ENCODE results near the gene P2RY2. TPM values are rescaled to one million over a fixed set of nuclear protein-coding genes. Genes with fewer than 3 reads are reported as not detected.

Gene P2RY2
- total and polyA plus RNA-seq, 12 donors, result 7.1 to 37.5 (median 11.1) TPM

DNA sequence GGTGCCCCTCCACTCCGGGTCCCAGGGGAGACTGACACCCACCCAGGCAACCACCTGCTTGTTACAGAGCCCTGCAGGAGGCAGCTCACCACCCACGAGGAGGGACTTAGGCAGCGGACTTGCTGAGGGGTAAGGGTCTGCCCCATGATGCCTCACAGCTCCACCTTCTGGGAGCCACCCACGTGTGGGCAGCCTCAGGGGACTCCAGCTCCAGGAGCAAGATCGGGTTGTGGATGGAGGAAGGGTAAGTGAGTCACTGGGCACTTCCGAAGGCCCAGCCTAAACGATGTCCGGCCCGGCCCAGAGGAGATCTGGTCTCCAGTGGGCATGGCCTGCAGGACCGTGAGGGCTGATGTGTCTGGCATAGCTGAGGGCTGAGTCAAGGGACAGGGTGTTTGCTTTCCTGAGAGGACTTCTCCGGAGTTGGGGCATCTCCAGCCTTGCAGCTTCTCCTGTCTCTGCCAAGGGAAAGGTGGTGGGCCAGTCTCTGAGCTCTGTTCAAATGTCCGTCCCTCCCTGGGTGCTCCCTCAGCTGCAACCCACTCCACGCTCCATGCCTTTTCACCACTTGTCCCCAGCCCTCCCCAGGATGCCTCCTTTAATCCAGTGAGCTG lies 32.3 kb upstream of the P2RY2 start:
- TF ChIP-seq, protein P1, sequence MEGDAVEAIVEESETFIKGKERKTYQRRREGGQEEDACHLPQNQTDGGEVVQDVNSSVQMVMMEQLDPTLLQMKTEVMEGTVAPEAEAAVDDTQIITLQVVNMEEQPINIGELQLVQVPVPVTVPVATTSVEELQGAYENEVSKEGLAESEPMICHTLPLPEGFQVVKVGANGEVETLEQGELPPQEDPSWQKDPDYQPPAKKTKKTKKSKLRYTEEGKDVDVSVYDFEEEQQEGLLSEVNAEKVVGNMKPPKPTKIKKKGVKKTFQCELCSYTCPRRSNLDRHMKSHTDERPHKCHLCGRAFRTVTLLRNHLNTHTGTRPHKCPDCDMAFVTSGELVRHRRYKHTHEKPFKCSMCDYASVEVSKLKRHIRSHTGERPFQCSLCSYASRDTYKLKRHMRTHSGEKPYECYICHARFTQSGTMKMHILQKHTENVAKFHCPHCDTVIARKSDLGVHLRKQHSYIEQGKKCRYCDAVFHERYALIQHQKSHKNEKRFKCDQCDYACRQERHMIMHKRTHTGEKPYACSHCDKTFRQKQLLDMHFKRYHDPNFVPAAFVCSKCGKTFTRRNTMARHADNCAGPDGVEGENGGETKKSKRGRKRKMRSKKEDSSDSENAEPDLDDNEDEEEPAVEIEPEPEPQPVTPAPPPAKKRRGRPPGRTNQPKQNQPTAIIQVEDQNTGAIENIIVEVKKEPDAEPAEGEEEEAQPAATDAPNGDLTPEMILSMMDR (IDR thresholded peaks at IDR 0.05), result no peak
- no peaks in the 10 kb centered on the region for H3K9me3 ChIP-seq
- DNase-seq (no peak), ATAC-seq (peak in 1 of 8 donors; percentile 22)
- 72 to 80% methylated on average over 13 of the region's 13 CpGs for WGBS, 2 donors
- peaks cover 10 to 53% (median 32%) of the 10 kb centered on the region in 9 donors for H3K4me1 ChIP-seq
- intact Hi-C loops (cut with DNase I), result loop anchor here (1.0 to 10.0 kb wide), 12 partner anchors 51 to 109 kb away; no protein-coding TSS in a partner anchor
- H3K27me3 ChIP-seq, result no peaks in the 10 kb centered on the region
- no peak overlapping the region for H3K4me3 ChIP-seq
- no peaks in the 10 kb centered on the region for H3K36me3 ChIP-seq
- peak overlapping the region in 1 of 10 donors; percentile 36 for H3K27ac ChIP-seq

DNA sequence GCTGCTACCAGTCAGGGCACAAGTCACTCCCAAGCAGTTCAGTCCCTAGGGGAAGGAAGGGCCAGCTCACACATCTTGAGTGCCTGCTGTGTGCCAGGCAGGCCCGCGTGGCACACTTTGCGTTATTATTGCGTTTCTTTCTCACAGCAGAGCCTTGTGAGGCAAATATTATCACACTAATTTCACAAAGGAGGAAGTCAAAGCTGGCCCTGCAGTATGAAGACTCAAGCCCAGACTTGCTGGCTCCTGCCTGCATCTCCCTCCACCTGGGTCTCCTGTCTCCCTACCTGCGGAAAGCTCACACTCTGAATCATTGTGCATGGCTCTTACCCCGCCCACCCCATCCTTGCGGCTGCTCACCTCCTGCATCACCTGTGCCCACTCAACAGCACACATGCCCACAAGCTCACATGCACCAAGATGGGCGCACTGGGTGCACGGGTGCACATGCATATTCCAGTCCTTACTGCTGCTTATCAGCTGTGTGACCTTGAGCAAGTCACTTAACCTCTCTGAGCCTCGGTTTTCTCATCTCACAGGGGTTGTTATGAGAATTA lies 31.7 kb upstream of the P2RY2 start:
- no peak for DNase-seq
- H3K9me3 ChIP-seq, result no peaks in the 10 kb centered on the region
- H3K4me3 ChIP-seq, result no peak overlapping the region
- 85 to 92% methylated on average over 10 of the region's 10 CpGs for WGBS, 2 donors
- H3K36me3 ChIP-seq, result no peaks in the 10 kb centered on the region
- ATAC-seq, result no peak
- intact Hi-C loops (cut with DNase I), result loop anchor here in 7 of 10 donors (2.0 to 10.0 kb wide), 7 partner anchors 50 to 108 kb away; no protein-coding TSS in a partner anchor
- TF ChIP-seq, protein P1 (IDR thresholded peaks at IDR 0.05), result no peak
- H3K27me3 ChIP-seq, result no peaks in the 10 kb centered on the region
- peak overlapping the region in 1 of 10 donors; percentile 36 for H3K27ac ChIP-seq
- peaks cover 10 to 59% (median 31%) of the 10 kb centered on the region in 9 donors for H3K4me1 ChIP-seq

DNA sequence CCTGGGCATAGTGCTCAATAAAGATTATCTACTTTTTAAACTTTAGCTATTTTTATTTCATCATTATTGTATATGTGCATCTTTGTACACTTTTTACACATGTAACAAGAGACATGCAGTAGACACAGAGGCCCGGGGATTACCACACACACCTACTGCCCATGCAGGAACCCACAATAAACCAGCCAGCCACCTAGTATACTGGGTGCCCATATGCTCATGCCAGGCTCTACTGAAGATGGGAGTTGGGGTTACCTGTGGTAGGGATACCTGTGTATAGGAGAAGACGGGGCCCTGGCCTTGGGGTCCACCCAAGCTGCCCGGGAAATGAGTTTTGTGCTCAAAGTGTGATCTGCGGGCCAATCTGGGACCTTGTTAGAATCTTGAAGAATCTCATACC lies 31.2 kb upstream of the P2RY2 start:
- no peaks in the 10 kb centered on the region for H3K9me3 ChIP-seq
- TF ChIP-seq, protein P1 (IDR thresholded peaks at IDR 0.05), result no peak
- H3K27ac ChIP-seq, result no peak overlapping the region
- no peak for ATAC-seq
- no peaks in the 10 kb centered on the region for H3K36me3 ChIP-seq
- intact Hi-C loops (cut with DNase I), result loop anchor here in 7 of 10 donors (2.0 to 10.0 kb wide), 7 partner anchors 50 to 108 kb away; no protein-coding TSS in a partner anchor
- peaks cover 10 to 62% (median 31%) of the 10 kb centered on the region in 9 donors for H3K4me1 ChIP-seq
- WGBS, 2 donors, result 59 to 61% methylated on average over 4 of the region's 4 CpGs
- no peaks in the 10 kb centered on the region for H3K27me3 ChIP-seq
- DNase-seq, result no peak
- no peak overlapping the region for H3K4me3 ChIP-seq

DNA sequence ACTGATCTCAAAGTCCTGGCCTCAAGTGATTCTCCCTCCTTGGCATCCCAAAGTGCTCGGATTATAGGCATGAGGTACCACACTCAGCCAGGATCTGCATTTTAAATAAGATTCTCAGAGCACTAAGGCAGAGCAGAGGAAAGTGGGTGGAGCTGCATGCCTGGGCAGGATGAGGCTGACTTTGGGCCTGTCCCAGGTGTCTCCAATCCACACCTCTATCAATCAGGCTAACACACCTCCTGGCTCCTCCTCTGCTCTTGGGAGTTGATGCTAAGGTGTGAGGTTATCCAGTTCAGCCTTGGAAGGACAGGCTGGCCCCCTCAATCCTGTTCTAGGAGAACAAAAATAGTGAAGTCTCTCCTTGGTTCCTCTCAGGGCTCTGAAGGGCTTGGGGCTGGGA lies 30.2 kb upstream of the P2RY2 start:
- Histone ChIP-seq H3K27ac (peak overlapping the region in 8 of 10 donors; percentile 13 to 81 (median 46)), H3K4me3 (no peak overlapping the region), H3K36me3 (no peaks in the 10 kb centered on the region), H3K9me3 (no peaks in the 10 kb centered on the region), H3K4me1 (peaks cover 10 to 65% (median 29%) of the 10 kb centered on the region in 9 donors), H3K27me3 (no peaks in the 10 kb centered on the region)
- WGBS, 2 donors, result 74 to 81% methylated on average over 1 of the region's 1 CpG
- ATAC-seq (peak in 2 of 8 donors; percentile 3), DNase-seq (no peak)
- intact Hi-C loops (cut with DNase I), result loop anchor here in 8 of 10 donors (1.0 to 10.0 kb wide), 8 partner anchors 49 to 107 kb away; no protein-coding TSS in a partner anchor
- TF ChIP-seq, protein P1 (IDR thresholded peaks at IDR 0.05), result no peak
